ENCODE measurements around the gene WDR27.

Gene WDR27

DNA sequence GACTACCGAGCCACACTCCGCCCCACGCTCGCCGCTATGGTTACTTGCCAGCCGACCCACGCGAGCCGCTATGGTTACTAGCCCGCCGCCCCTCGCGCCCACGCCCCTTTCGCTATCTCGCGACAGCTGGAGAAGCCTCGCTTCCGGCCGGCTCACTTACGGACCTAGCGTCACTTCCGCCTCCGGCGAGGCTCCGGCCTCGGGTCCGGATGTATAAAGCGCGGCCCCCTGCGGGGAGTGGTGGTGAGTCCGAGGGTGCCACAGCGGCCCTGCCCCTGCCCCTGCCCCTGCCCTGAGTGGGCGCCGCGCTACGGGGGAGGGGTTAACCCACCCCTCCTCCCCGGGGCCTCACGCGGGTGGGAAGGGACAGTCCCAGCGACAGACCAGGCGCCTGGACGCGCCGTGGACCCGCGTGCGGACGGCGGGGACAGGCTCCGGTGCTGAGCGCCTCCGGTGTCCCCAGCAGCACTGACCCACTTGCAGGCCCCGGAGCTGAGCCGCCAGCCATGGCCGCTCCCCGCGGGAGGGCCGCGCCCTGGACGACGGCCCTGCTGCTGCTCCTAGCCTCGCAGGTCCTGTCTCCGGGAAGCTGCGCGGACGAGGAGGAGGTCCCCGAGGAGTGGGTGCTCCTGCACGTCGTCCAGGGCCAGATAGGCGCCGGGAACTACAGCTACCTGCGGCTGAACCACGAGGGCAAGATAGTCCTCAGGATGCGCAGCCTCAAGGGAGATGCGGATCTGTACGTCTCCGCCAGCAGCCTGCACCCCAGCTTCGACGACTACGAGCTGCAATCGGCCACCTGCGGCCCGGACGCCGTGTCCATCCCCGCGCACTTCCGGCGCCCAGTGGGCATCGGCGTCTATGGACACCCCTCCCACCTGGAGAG is at the start of gene WDR27, which contains the start of gene C6orf120:
TSS of gene WDR27 (minus strand) at position 76 of the 886 bp plus-strand sequence. CDS start 13,024 bp downstream, outside the sequence.
TSS of gene C6orf120 (plus strand) at position 173 of the 886 bp plus-strand sequence. CDS start at position 507, 334 bp downstream.
- DNase-seq: peak; percentile 98

DNA sequence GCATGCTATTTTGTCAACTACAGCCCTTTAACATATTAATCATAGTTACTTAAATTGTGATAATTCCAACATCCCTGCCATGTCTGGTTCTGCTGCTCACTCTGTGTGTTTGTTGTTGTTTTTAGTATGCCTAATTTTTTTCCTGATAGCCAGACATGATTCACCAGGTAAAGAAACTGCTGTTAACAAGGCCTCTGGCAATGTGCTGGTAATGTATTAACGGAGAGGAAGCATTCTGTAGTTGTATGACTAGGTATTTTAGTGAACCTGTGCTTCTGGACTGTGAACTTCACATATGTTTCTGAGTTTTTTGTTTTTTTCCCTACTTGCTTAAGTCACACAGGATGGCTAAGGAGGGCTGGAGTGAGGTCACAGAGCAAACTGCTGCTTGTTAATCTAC is 44.7 kb upstream of the WDR27 start:
- DNase-seq: no peak

DNA sequence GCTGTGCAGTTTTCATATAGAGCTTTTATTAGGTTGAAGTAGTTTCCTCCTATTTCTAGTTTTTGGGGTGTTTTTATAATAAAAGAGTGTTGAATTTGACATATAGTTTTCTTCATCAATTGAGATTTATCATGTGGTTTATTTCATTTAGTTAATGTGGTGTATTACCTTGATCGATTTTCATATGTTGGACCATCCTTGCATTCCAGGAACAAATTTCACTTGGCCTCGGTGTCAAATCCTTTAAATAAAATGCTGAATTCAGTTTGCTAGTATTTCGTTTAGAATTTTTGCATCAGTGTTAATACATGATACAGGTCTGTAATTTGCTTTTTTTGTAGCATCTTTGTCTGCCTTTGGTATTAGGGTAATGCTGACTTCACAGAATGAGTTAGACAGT is 43.6 kb upstream of the WDR27 start:
- DNase-seq: no peak

- no peak for DNase-seq
Measured at GRCh38 chr6:169741344-169741743, 39.5 kb upstream of the WDR27 start.

DNA sequence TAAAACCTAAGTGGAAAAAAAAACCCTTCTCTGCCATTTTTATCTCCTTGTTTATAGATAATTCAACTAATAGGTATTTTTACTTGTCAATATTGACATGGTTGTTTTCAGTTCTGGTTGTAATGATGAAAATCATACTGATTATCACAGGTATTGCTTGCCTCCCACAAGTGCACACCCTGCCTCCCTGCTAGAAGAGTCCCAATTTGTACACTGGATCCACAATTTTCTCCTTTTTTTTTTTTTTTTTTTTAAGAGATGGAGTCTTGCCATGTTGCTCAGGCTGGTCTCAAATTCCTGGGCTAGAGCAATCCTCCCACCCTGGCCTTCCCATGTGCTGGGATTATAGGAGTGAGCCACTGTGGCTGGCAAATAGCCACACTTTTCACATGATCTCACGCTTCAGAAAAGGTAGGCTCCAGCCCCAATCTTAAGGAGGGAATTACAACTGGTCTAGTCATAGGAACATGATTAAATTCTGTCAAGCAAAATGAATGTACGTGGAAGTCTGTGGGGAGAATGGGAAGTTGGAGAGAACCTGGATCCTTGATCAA is 37.2 kb upstream of the WDR27 start:
- no peak for DNase-seq

- DNase-seq: no peak
Measured at GRCh38 chr6:169738204-169738975, 36.6 kb upstream of the WDR27 start.

GRCh38 chr6:169729961-169730360 is 28.1 kb upstream of the WDR27 start:
- DNase-seq: no peak

GRCh38 chr6:169726963-169727362 is 25.1 kb upstream of the WDR27 start:
- no peak for DNase-seq

GRCh38 chr6:169726049-169726400 is 24.2 kb upstream of the WDR27 start:
- no peak for DNase-seq

DNA sequence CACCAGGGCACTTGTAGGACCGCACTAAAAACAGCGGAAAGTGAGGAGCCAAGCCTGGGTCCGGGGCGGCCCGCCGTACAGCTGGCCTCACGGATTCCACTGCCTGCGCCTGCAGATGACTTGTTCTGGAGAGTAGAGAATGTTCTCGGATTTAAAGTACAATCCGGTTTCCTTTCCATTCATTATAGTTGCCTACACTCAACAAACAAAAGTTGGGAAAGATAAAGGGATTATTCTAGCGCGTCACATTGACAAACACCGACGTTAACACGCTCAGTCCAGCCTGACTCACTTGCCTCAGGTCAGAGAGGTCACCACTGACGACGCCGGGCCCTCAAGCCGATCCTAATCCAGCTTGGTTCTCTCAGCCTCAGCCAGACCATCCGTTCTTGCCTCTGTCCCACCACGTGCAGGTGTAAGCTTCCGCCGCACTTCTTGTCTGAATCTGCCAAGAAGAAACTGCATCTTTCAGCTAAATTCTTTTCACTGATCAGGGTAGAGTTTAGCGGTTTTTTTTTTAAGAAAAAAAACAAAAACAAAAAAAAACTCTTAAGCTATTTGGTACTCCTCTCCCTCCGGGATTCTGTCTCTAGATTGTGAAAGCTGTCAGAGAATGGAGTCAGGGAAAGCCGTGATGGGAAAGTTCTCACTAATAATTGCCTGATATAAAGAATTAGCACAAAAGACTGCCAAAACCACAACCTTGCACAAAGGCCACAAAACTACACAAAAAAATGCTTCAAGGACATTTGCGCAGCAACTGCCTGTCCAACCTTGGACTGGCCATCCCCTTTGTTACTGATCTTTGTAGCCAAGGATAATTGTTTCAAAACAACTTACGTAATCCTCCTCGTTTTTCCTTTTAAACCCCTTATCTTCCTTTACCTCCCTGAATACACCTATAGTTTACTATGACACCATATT is 23.6 kb upstream of the WDR27 start:
- peak; percentile 64 for DNase-seq

DNA sequence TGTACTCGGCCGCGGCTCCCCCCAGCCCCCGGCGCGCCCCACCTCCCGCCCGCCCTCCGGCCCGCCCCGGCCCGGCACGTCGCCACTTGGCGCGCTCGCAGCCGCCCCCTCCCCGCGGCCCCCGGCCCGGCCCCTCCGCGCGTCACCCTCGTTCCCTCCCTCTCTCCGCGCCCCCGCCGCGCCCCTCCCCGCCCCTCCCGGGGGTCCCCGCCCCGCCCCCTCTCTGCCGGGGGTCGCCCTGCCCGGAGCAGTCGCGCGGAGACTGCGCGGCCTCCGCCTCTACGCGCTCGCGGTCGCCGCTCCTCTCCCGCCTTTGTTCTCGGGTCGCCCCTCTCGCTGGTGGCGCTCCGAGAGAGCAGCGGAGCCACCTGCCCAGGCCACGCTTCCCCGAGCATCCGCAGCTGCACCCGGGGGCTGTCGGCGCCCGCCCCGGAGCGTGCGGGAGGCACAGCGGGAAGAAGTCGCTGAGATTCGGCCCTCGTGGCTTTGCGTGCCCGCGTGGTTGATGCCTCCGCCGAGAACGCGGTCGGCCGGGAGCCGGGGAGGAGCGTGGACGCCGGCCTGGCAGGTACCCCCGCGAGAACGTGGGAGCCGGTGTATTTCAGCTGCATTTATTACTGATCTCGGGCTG is 22.8 kb upstream of the WDR27 start, which contains the start of gene PHF10:
TSS of gene PHF10 (minus strand) at position 7 of the 631 bp plus-strand sequence. CDS start 569 bp downstream, outside the sequence.
- DNase-seq: peak; percentile 59

DNA sequence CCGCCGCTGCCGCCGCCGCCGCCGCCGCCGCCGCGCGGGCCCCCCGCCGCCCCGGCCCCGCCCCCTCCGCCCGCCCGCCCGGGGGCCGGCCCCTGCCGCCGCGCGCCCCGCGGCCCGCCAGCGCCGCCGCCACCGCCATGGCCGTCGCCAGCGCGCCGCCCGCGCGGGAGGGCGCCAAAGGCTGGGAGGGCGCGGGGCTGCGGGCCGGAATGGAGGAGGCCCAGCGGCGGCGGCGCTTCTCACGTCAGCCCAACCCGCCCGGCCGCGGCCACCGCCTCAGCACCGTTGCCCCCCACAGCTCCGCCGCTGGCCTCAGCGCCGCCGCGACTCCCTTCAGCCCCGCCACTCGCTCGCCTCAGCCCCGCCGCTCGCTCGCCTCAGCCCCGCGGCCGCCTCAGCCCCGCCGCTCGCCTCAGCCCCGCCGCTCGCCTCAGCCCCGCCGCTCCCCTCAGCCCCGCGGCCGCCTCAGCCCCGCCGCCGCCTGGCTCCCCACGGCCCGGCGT is 22.2 kb upstream of the WDR27 start:
- peak; percentile 59 for DNase-seq

DNA sequence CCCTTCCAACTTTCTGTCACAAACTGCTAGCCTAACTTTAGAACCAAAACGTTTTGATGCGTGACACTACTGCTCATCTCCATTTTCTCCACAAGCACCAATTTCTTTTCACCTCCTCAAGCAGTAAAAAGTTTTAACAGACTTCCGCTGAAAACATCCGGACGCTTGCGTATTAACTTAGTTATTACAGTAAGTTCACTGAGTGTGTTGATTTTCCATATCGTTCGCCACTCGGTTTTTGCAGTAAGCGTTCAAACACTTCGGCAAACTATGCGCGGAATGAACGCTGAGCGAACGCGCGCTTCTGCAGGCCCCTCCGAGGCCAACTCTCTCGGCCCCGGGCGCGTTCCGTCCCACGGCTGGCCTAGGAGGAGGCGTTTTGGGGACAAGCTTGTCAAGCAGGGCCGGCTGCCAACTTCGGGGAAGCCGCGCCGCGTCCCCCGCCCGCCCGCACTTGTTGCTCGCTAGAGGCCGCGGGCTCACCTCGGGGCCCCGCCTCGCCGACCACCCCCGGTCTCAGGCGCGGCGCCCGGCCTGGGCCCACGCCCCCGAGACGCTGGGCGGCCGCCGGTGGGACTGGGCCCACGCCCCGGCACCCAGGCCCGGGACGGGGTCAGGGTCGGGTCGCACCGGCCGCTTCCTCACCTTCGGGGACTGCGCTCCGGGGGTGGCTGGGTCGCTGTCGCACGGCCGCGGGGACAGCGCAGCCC is 21.5 kb upstream of the WDR27 start:
- peak; percentile 85 for DNase-seq

DNA sequence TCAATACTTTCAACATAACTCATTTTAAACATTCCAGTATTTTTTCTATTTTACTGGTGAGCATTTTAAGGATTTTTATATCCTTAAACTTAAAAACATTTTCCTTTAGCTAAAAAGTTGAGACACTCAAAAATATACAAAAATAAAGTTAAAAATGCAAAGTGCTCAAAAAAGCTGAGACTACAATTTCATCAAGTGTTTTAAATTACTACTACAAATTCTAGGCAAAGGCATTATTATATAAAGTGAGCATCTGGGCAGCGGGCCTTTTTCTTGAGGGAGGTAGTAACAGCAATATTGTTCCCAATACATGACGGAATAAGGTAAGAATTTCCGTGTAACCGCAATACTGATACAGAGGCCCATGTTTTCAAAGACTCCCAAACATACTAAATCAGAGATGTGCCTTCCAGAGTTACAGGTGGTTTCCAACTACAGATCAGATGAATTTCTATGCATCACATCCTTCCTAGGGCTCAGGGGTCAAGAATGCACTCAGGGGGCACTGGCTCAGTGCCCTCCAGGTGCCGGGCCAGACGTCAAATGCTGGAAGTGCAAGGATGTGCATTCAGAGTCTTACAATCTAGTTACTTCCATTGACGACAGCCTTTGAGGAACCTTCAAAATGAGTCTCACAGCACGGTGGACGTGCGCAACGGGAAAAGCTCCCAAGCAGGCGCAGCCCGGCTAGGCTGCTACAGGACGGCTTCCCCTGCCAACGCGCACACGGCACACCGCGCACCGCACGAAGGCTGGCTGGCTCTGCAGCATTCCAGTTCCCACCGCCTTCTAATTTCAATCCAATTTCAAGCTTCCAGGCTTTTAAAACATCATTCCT is 20.8 kb upstream of the WDR27 start:
- DNase-seq: peak; percentile 69

GRCh38 chr6:169720207-169720855 is 18.5 kb upstream of the WDR27 start:
- DNase-seq: no peak

- no peak for DNase-seq
Measured at GRCh38 chr6:169719117-169719516, 17.3 kb upstream of the WDR27 start.

DNA sequence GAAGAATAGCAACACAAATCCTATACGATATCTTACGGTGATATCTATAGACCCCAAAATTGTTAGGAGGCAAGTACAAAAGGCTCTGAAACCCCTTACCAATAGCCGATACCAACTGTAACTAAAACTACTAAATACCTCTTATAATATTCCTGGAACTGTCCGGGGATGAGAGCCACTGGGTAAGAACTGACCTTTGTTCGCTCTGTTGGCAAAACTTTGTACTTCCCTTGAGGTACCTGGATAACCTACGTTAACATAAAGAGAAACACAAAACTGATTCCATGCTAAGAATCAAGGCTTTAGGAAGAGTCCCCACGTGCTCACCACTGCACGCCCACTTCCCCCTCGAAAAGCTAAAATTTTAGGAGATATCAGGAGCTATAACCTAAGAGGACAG is 12.8 kb upstream of the WDR27 start:
- DNase-seq: no peak

- DNase-seq: no peak
Measured at GRCh38 chr6:169714178-169714577, 12.3 kb upstream of the WDR27 start.

- DNase-seq: no peak
Measured at GRCh38 chr6:169710009-169710408, 8.2 kb upstream of the WDR27 start.

All from RPMI8226 (cell line).